ENCODE measurements around the gene TGFB3. TPM values are rescaled to one million over a fixed set of nuclear protein-coding genes. Genes with fewer than 3 reads are reported as not detected.
A peak's percentile ranks its signal among the peaks of the same experiment; 100 is the strongest.

Gene TGFB3
- total RNA-seq, 1 donor from 2014 or later, result 2.6 TPM

- no peak for DNase-seq (ENCODE audit: low read depth, low spot score)
These were observed 5.6 kb upstream of the TGFB3 start for GRCh38 chr14:75987201-75987970.

GRCh38 chr14:75986439-75986765, 4.6 kb upstream of the TGFB3 start:
- peak; percentile 46 for DNase-seq (ENCODE audit: low read depth, low spot score)

GRCh38 chr14:75985618-75986438, 4.0 kb upstream of the TGFB3 start, which contains the start of gene IFT43:
Gene IFT43, plus strand, starts transcription at chr14:75985763. Its CDS starts 24 bp downstream, at chr14:75985787.
- peak; percentile 40 for DNase-seq (ENCODE audit: low read depth, low spot score)

- DNase-seq (ENCODE audit: low read depth, low spot score), result no peak
These were observed 2.9 kb upstream of the TGFB3 start for GRCh38 chr14:75984674-75985073.

GRCh38 chr14:75983019-75983358, 1.2 kb upstream of the TGFB3 start:
- DNase-seq (ENCODE audit: low read depth, low spot score), result no peak

- no peak for DNase-seq (ENCODE audit: low read depth, low spot score)
These were observed 647 bp upstream of the TGFB3 start for GRCh38 chr14:75982266-75983018.

GRCh38 chr14:75980856-75981255, 939 bp downstream of the TGFB3 start:
- DNase-seq (ENCODE audit: low read depth, low spot score), result no peak

- no peak for DNase-seq (ENCODE audit: low read depth, low spot score)
These were observed 1.9 kb downstream of the TGFB3 start for GRCh38 chr14:75979648-75980565.

- no peak for DNase-seq (ENCODE audit: low read depth, low spot score)
These were observed 2.7 kb downstream of the TGFB3 start for GRCh38 chr14:75979071-75979571.

GRCh38 chr14:75978249-75978731, 3.5 kb downstream of the TGFB3 start:
- no peak for DNase-seq (ENCODE audit: low read depth, low spot score)

- no peak for DNase-seq (ENCODE audit: low read depth, low spot score)
These were observed 4.2 kb downstream of the TGFB3 start for GRCh38 chr14:75977582-75977943.

- no peak for DNase-seq (ENCODE audit: low read depth, low spot score)
These were observed 4.8 kb downstream of the TGFB3 start for GRCh38 chr14:75976826-75977581.

GRCh38 chr14:75972801-75973421, 8.9 kb downstream of the TGFB3 start:
- DNase-seq (ENCODE audit: low read depth, low spot score), result no peak

- DNase-seq (ENCODE audit: low read depth, low spot score), result no peak
These were observed 10.3 kb downstream of the TGFB3 start for GRCh38 chr14:75971509-75971908.

GRCh38 chr14:75970989-75971388, 10.8 kb downstream of the TGFB3 start:
- no peak for DNase-seq (ENCODE audit: low read depth, low spot score)

- DNase-seq (ENCODE audit: low read depth, low spot score), result no peak
These were observed 11.9 kb downstream of the TGFB3 start for GRCh38 chr14:75969891-75970290.

GRCh38 chr14:75969126-75969525, 12.7 kb downstream of the TGFB3 start:
- no peak for DNase-seq (ENCODE audit: low read depth, low spot score)

GRCh38 chr14:75968456-75968855, 13.3 kb downstream of the TGFB3 start:
- no peak for DNase-seq (ENCODE audit: low read depth, low spot score)

GRCh38 chr14:75967866-75968265, 13.9 kb downstream of the TGFB3 start:
- DNase-seq (ENCODE audit: low read depth, low spot score), result no peak

GRCh38 chr14:75961662-75962061, 20.1 kb downstream of the TGFB3 start:
- DNase-seq (ENCODE audit: low read depth, low spot score), result no peak
